ENCODE measurements around the gene CSNK1A1L.

DNA sequence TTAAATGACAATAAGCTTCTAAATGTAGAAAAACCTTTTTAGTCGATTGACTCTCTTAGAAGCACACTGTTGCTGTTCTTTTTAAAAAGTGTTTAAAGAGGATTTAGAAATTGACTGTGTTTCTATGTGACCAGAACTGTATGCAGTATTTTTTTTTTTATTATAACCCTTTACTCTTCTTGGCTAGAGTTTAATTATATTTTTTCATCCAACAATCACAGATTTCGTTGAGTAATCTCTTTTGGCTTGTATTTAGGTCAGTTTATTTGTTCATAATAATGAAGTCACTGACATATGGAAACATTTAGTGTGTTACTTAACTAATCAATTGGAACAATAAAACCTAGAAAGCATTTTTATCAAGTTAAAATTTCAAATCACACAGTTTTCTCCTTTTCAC, 19.9 kb downstream of the CSNK1A1L start:
- TF ChIP-seq, protein P1, sequence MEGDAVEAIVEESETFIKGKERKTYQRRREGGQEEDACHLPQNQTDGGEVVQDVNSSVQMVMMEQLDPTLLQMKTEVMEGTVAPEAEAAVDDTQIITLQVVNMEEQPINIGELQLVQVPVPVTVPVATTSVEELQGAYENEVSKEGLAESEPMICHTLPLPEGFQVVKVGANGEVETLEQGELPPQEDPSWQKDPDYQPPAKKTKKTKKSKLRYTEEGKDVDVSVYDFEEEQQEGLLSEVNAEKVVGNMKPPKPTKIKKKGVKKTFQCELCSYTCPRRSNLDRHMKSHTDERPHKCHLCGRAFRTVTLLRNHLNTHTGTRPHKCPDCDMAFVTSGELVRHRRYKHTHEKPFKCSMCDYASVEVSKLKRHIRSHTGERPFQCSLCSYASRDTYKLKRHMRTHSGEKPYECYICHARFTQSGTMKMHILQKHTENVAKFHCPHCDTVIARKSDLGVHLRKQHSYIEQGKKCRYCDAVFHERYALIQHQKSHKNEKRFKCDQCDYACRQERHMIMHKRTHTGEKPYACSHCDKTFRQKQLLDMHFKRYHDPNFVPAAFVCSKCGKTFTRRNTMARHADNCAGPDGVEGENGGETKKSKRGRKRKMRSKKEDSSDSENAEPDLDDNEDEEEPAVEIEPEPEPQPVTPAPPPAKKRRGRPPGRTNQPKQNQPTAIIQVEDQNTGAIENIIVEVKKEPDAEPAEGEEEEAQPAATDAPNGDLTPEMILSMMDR (IDR thresholded peaks at IDR 0.05; ENCODE audit: insufficient read depth, low read length, poor library complexity, severe bottlenecking): no peak
- TF ChIP-seq EZH2phosphoT487 (conservative IDR thresholded peaks at IDR 0.05; ENCODE audit: low read length): no peak
